B cell (primary cell): ENCODE results near the gene CYP20A1. TPM values are rescaled to one million over a fixed set of nuclear protein-coding genes. Genes with fewer than 3 reads are reported as not detected.
"Not testable (repeated sequence)": the region's sequence is repeated elsewhere in the genome, so short reads cannot be mapped to it uniquely, and the experiment has no call there.

Experiments used
- ATAC-seq: fragments of 200-7000 bp; cut with Tn5 transposase; one replicate; pipeline ENCODE4 v1.10.0; 2021; ENCODE audit warnings: low read depth, mild to moderate bottlenecking, moderate number of reproducible peaks, moderate library complexity
- CTCF ChIA-PET: fragments of 350-600 bp; sonication (Branson Sonifier 250); formaldehyde crosslinking; loops from one replicate; lab custom pipeline; 2021; ENCODE audit warnings: antibody characterized with exemption, inconsistent platforms; lab: Charles Lee
- POLR2A ChIA-PET: fragments of 350-600 bp; sonication (Branson Sonifier 250); formaldehyde crosslinking; loops from one replicate; lab custom pipeline; 2021; ENCODE audit warnings: antibody characterized with exemption; lab: Charles Lee
- DNase-seq: peaks from one replicate; pipeline ENCODE4 v3.0.0; 2013
- H2AFZ ChIP-seq: 2 replicates; pipeline ENCODE4 v1.6.1; 2012; ENCODE audit warnings: mild to moderate bottlenecking, low read depth, low read length; ENCODE audit not compliant: insufficient read depth, poor library complexity, severe bottlenecking
- H3K27ac ChIP-seq, 2 donors: 1 replicate in 1 of 2; 2 replicates in 1 of 2; pipeline ENCODE4 v1.5.1; 2012 to 2013; ENCODE audit warnings: low read length in 2 of 2, mild to moderate bottlenecking in 2 of 2, moderate library complexity in 1 of 2
- H3K27me3 ChIP-seq, 4 experiments: fragments of 200-600 bp in 1 of 4; sonication (generic) in 1 of 4; replicated peaks in 1 of 4; 1 replicate in 2 of 4; 2 replicates in 2 of 4; pipeline versions ENCODE4 v1.6.1 to v1.7.0; 2013 to 2016; ENCODE audit warnings: low read length in 3 of 4, mild to moderate bottlenecking in 2 of 4, mixed read lengths in 1 of 4, moderate library complexity in 1 of 4; ENCODE audit not compliant: insufficient read depth in 4 of 4, control insufficient read depth in 3 of 4; ENCODE audit errors: control extremely low read depth in 1 of 4
- H3K36me3 ChIP-seq, 2 experiments: replicated peaks in 1 of 2; 1 replicate in 1 of 2; 2 replicates in 1 of 2; pipeline versions ENCODE4 v1.6.1 to v1.7.1; 2013; ENCODE audit warnings: low read length in 1 of 2; ENCODE audit not compliant: insufficient read depth in 2 of 2, control insufficient read depth in 1 of 2; ENCODE audit errors: control extremely low read depth in 1 of 2, extremely low read depth in 1 of 2
- H3K4me1 ChIP-seq, 2 donors: fragments of 200-600 bp in 1 of 2; sonication (generic) in 1 of 2; 1 replicate in 1 of 2; 2 replicates in 1 of 2; pipeline versions ENCODE4 v1.5.1 to v1.6.1; 2013 to 2017; ENCODE audit warnings: low read length in 2 of 2; ENCODE audit not compliant: control insufficient read depth in 2 of 2, insufficient read depth in 2 of 2
- H3K4me2 ChIP-seq: replicated peaks from 2 replicates; pipeline ENCODE3; 2012; ENCODE audit warnings: mild to moderate bottlenecking, low read depth, low read length; ENCODE audit not compliant: poor library complexity, severe bottlenecking
- H3K4me3 ChIP-seq, 5 experiments: fragments of 200-600 bp in 1 of 5; sonication (generic) in 1 of 5; 1 replicate in 3 of 5; 2 replicates in 2 of 5; pipeline versions ENCODE4 v1.5.1 to v1.7.0; 2011 to 2016; ENCODE audit warnings: low read length in 4 of 5, mild to moderate bottlenecking in 4 of 5, low read depth in 2 of 5, control low read depth in 1 of 5, moderate library complexity in 1 of 5; ENCODE audit not compliant: insufficient read depth in 1 of 5; ENCODE audit errors: control extremely low read depth in 1 of 5, extremely low read depth in 1 of 5
- H3K79me2 ChIP-seq: fragments of 200-600 bp; sonication (generic); one replicate; pipeline ENCODE4 v1.6.0; 2016; ENCODE audit warnings: low read length; ENCODE audit not compliant: control insufficient read depth, insufficient read depth
- H3K9ac ChIP-seq: fragments of 200-600 bp; sonication (generic); 2 replicates; pipeline ENCODE4 v1.6.1; 2017; ENCODE audit warnings: mild to moderate bottlenecking, low read length, moderate library complexity
- H3K9me3 ChIP-seq, 3 donors: one replicate each; pipeline versions ENCODE4 v1.6.1 to v1.7.1; 2013; ENCODE audit warnings: low read length in 2 of 3; ENCODE audit not compliant: control insufficient read depth in 2 of 3, insufficient read depth in 1 of 3; ENCODE audit errors: control extremely low read depth in 1 of 3
- H4K20me1 ChIP-seq: 2 replicates; pipeline ENCODE4 v1.6.0; 2012; ENCODE audit warnings: mild to moderate bottlenecking, low read length; ENCODE audit not compliant: insufficient read depth, control insufficient read depth, poor library complexity, severe bottlenecking
- H3K27ac Mint-ChIP-seq: one replicate; pipeline ENCODE4 v1.8.0; 2021; ENCODE audit warnings: mixed read lengths
- H3K27me3 Mint-ChIP-seq: one replicate; pipeline ENCODE4 v1.8.0; 2021; ENCODE audit warnings: mixed read lengths
- H3K4me1 Mint-ChIP-seq: one replicate; pipeline ENCODE4 v1.8.0; 2021; ENCODE audit warnings: mixed read lengths
- H3K4me3 Mint-ChIP-seq: one replicate; pipeline ENCODE4 v1.8.0; 2021; ENCODE audit warnings: mixed read lengths
- H3K9me3 Mint-ChIP-seq: one replicate; pipeline ENCODE4 v1.8.0; 2022; ENCODE audit warnings: mixed read lengths; ENCODE audit not compliant: insufficient read depth
- EZH2 ChIP-seq: IDR thresholded peaks from 2 replicates; pipeline ENCODE4 v1.6.1; 2012; ENCODE audit warnings: borderline replicate concordance, low read depth, mild to moderate bottlenecking, moderate library complexity, low read length; ENCODE audit not compliant: insufficient read depth, poor library complexity, severe bottlenecking
- whole genome bisulfite sequencing: methylation state at CpG from one replicate; pipeline ENCODE4 v1.1.5; 2013; ENCODE audit warnings: missing lambda C conversion rate; ENCODE audit not compliant: insufficient coverage; 5-methylcytosine and 5-hydroxymethylcytosine counted together
- intact Hi-C: fragments of 100-400 bp; cut with micrococcal nuclease; formaldehyde crosslinking; loops from one replicate; pipeline ENCODE4 v1.10.0; 2022
- polyA plus RNA-seq: library from polyadenylated mRNA; depleted of rRNA; stranded (reverse); fragments of >200 nt; gene quantifications from 2 replicates; pipeline ENCODE4 v1.2.3, GENCODE V29; 2012
- total RNA-seq, 2 donors: library from RNA; stranded (reverse); fragments of 120-200 nt in 1 of 2; gene quantifications; 1 replicate in 1 of 2; 2 replicates in 1 of 2; pipeline versions ENCODE4 v1.2.3 to v1.2.4, GENCODE V29; 2013 to 2022
- TF ChIP-seq, protein P1 (sequence below): fragments of 200-600 bp; IDR thresholded peaks from one replicate; pipeline ENCODE4 v1.8.0; 2022; ENCODE audit warnings: antibody characterized with exemption, mild to moderate bottlenecking

CYP20A1 gene
- total and polyA plus RNA-seq, 2 donors (not counting 1 experiment from before 2014, with no cell fraction given) = 16.2 to 38.5 TPM

DNA sequence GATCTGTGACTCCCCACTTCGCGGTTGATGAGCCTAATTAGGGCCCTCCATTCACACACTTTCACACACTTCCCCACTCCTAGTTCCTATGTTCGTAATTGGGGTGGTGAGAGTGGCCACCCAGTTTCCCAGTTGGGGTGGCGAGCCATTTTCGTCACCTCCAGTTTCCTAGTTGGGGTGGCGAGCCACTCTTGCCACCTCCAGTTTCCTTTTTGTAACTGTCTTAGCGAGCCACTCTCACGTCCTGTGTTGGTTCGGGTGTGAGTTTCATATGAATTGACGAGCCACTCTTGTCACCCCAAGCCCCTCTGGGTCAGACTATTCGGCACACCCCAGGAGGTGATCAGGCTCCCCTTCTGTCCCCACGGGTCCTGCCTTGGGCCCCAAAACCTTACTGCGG is 14.0 kb downstream of the CYP20A1 start:
- H3K4me3 ChIP-seq = no peak overlapping the region
- no peak overlapping the region for H3K27ac ChIP-seq
- ChIA-PET POLR2A (no interaction called here), CTCF (no interaction called here)
- peaks cover 21% of the 10 kb centered on the region for H3K79me2 ChIP-seq
- H3K27ac Mint-ChIP-seq = no peak overlapping the region
- 97% methylated on average over 12 of the region's 13 CpGs for WGBS
- intact Hi-C loops = no loop called here
- H3K4me2 ChIP-seq = no peak overlapping the region
- peaks cover 2% of the 10 kb centered on the region for H3K9me3 Mint-ChIP-seq
- no peaks in the 10 kb centered on the region for H3K27me3 ChIP-seq
- H3K4me1 Mint-ChIP-seq = no peaks in the 10 kb centered on the region
- no peak for DNase-seq
- TF ChIP-seq EZH2 = no peak
- TF ChIP-seq, protein P1, sequence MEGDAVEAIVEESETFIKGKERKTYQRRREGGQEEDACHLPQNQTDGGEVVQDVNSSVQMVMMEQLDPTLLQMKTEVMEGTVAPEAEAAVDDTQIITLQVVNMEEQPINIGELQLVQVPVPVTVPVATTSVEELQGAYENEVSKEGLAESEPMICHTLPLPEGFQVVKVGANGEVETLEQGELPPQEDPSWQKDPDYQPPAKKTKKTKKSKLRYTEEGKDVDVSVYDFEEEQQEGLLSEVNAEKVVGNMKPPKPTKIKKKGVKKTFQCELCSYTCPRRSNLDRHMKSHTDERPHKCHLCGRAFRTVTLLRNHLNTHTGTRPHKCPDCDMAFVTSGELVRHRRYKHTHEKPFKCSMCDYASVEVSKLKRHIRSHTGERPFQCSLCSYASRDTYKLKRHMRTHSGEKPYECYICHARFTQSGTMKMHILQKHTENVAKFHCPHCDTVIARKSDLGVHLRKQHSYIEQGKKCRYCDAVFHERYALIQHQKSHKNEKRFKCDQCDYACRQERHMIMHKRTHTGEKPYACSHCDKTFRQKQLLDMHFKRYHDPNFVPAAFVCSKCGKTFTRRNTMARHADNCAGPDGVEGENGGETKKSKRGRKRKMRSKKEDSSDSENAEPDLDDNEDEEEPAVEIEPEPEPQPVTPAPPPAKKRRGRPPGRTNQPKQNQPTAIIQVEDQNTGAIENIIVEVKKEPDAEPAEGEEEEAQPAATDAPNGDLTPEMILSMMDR = no peak
- H3K36me3 ChIP-seq = peaks cover 10 to 54% of the 10 kb centered on the region in 2 experiments
- H3K9ac ChIP-seq = no peak overlapping the region
- ATAC-seq = no peak
- H2AFZ ChIP-seq = no peak overlapping the region
- no peak overlapping the region for H3K4me3 Mint-ChIP-seq
- peaks cover 0 to 7% (median 0%) of the 10 kb centered on the region in 3 donors for H3K9me3 ChIP-seq
- H4K20me1 ChIP-seq = peaks cover 10% of the 10 kb centered on the region
- H3K4me1 ChIP-seq = no peaks in the 10 kb centered on the region
- no peaks in the 10 kb centered on the region for H3K27me3 Mint-ChIP-seq

DNA sequence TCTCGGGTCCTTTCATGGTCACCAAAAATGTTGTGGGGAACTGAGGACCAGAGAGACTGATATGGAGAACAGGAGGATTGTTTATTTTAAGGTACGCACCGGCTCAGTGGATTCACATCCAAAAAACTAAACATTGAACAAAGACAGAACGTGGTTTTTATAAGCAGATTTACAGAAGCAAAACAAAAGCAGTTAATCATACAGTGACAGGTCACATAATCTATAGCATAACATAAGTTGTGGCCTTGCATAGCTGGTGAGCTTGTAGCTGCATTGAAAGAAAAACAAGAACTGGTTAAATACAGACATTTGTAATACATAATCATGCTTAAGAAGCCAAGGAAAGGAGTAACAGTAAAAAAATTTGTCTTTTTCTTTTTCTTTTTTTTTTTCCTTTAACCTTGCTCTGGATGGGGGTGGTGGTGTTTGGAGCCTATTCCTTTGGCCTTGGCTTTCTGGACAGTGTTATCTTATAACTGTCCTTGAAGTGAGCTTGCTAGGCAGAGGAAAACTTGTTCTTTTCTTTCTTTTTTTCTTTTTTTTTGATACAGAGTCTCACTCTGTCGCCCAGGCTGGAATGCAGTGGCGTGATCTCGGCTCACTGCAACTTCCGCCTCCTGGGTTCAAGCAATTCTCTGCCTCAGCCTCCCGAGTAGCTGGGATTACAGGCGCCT is 14.7 kb downstream of the CYP20A1 start:
- H3K9ac ChIP-seq, H3K4me2 ChIP-seq, H3K4me1 ChIP-seq, H3K27ac Mint-ChIP-seq, POLR2A ChIA-PET, H3K27ac ChIP-seq, intact Hi-C loops, H3K4me3 Mint-ChIP-seq, H3K27me3 Mint-ChIP-seq, CTCF ChIA-PET, H4K20me1 ChIP-seq, H3K27me3 ChIP-seq, H2AFZ ChIP-seq, H3K9me3 Mint-ChIP-seq, DNase-seq, H3K4me1 Mint-ChIP-seq, H3K4me3 ChIP-seq, ATAC-seq, H3K9me3 ChIP-seq: not testable (repeated sequence)
- 86% methylated on average over 1 of the region's 10 CpGs for WGBS
- H3K79me2 ChIP-seq = peaks cover 14% of the 10 kb centered on the region
- peaks cover 17 to 52% of the 10 kb centered on the region in 2 experiments for H3K36me3 ChIP-seq
